ENCODE measurements around the gene TMPRSS2. TPM values are rescaled to one million over a fixed set of nuclear protein-coding genes. Genes with fewer than 3 reads are reported as not detected.

TMPRSS2 gene
- total and polyA plus RNA-seq, 2 donors (not counting 1 experiment from before 2014, with no cell fraction given), result not detected

DNA sequence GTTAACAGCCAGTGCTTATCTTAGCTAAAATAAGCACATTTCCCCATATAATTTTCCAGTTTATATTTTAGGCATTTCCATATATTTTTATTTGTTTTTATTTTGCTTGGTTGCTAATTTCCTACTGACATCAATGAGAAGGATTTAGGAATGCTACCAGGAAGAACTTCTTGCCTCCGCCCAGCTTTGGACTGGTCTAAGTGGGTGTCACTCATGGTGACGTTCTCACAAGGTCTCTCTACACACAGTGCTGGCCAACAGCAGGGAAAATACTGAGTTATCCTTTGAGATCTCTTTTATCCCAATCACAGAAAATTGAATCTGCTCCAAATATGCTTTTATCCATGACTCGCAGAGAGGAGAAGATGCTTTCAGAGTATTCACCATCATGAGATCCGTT is 68.7 kb downstream of the TMPRSS2 start:
- H3K4me1 ChIP-seq (ENCODE audit: control insufficient read depth in 2 of 2, insufficient read depth in 2 of 2, low read length in 2 of 2), result no peaks in the 10 kb centered on the region
- ATAC-seq (ENCODE audit: low read depth) (no peak), DNase-seq (no peak)
- Mint-ChIP-seq H3K27me3 (no peaks in the 10 kb centered on the region), H3K4me1 (no peaks in the 10 kb centered on the region), H3K9me3 (ENCODE audit: insufficient read depth) (peaks cover 4% of the 10 kb centered on the region), H3K4me3 (no peak overlapping the region), H3K27ac (no peak overlapping the region)
- no peaks in the 10 kb centered on the region for H3K79me2 ChIP-seq (ENCODE audit: control insufficient read depth, insufficient read depth, low read length)
- H3K4me2 ChIP-seq (replicated peaks; ENCODE audit: low read depth, low read length, poor library complexity, severe bottlenecking), result no peak overlapping the region
- H3K36me3 ChIP-seq (replicated peaks in 1 of 2; ENCODE audit: control extremely low read depth in 1 of 2, control insufficient read depth in 1 of 2, extremely low read depth in 1 of 2, insufficient read depth in 2 of 2, low read length in 1 of 2), result peaks cover 1 to 97% of the 10 kb centered on the region in 2 experiments
- intact Hi-C loops (cut with micrococcal nuclease), result no loop called here
- H3K9ac ChIP-seq (ENCODE audit: low read length), result no peak overlapping the region
- no peak overlapping the region for H3K27ac ChIP-seq (ENCODE audit: low read length in 2 of 2)
- 95% methylated on average over 3 of the region's 4 CpGs for WGBS (ENCODE audit: insufficient coverage)
- CTCF ChIA-PET, result interaction anchor here (1.5 kb wide), 1 partner anchor 156 kb away, joined by 4 read pairs; no protein-coding TSS in a partner anchor
- H4K20me1 ChIP-seq (ENCODE audit: control insufficient read depth, insufficient read depth, low read length, poor library complexity, severe bottlenecking), result no peaks in the 10 kb centered on the region
- H3K27me3 ChIP-seq (replicated peaks in 1 of 4; ENCODE audit: control extremely low read depth in 1 of 4, control insufficient read depth in 3 of 4, insufficient read depth in 4 of 4, low read length in 3 of 4), result no peaks in the 10 kb centered on the region
- POLR2A ChIA-PET, result no interaction called here
- H3K9me3 ChIP-seq (ENCODE audit: control extremely low read depth in 1 of 3, control insufficient read depth in 2 of 3, insufficient read depth in 1 of 3, low read length in 2 of 3), result peaks cover 0 to 3% (median 2%) of the 10 kb centered on the region in 3 donors
- no peak overlapping the region for H2AFZ ChIP-seq (ENCODE audit: insufficient read depth, low read depth, low read length, poor library complexity, severe bottlenecking)
- H3K4me3 ChIP-seq (ENCODE audit: control extremely low read depth in 1 of 5, extremely low read depth in 1 of 5, insufficient read depth in 1 of 5, low read depth in 2 of 5, low read length in 4 of 5), result no peak overlapping the region
- TF ChIP-seq EZH2 (IDR thresholded peaks at IDR 0.05; ENCODE audit: borderline replicate concordance, insufficient read depth, low read depth, low read length, poor library complexity, severe bottlenecking), result no peak
- no peak for TF ChIP-seq CTCF (IDR thresholded peaks at IDR 0.05)

GRCh38 chr21:41438425-41439113 is 69.4 kb downstream of the TMPRSS2 start:
- ChIA-PET CTCF (interaction anchor here (1.5 kb wide), 2 partner anchors 155 kb away, joined by 4 read pairs; no protein-coding TSS in a partner anchor), POLR2A (no interaction called here)
- Mint-ChIP-seq H3K4me3 (no peak overlapping the region), H3K4me1 (no peaks in the 10 kb centered on the region), H3K27me3 (no peaks in the 10 kb centered on the region), H3K9me3 (ENCODE audit: insufficient read depth) (peaks cover 4% of the 10 kb centered on the region), H3K27ac (no peak overlapping the region)
- H3K9me3 ChIP-seq (ENCODE audit: control extremely low read depth in 1 of 3, control insufficient read depth in 2 of 3, insufficient read depth in 1 of 3, low read length in 2 of 3), result peaks cover 2 to 7% (median 3%) of the 10 kb centered on the region in 3 donors
- no peak for DNase-seq
- no peak overlapping the region for H2AFZ ChIP-seq (ENCODE audit: insufficient read depth, low read depth, low read length, poor library complexity, severe bottlenecking)
- H3K36me3 ChIP-seq (replicated peaks in 1 of 2; ENCODE audit: control extremely low read depth in 1 of 2, control insufficient read depth in 1 of 2, extremely low read depth in 1 of 2, insufficient read depth in 2 of 2, low read length in 1 of 2), result peaks cover 1 to 99% of the 10 kb centered on the region in 2 experiments
- ATAC-seq (ENCODE audit: low read depth), result no peak
- TF ChIP-seq CTCF (IDR thresholded peaks at IDR 0.05) (no peak), EZH2 (IDR thresholded peaks at IDR 0.05; ENCODE audit: borderline replicate concordance, insufficient read depth, low read depth, low read length, poor library complexity, severe bottlenecking) (no peak)
- H3K9ac ChIP-seq (ENCODE audit: low read length), result no peak overlapping the region
- intact Hi-C loops (cut with micrococcal nuclease), result no loop called here
- no peaks in the 10 kb centered on the region for H4K20me1 ChIP-seq (ENCODE audit: control insufficient read depth, insufficient read depth, low read length, poor library complexity, severe bottlenecking)
- no peaks in the 10 kb centered on the region for H3K27me3 ChIP-seq (replicated peaks in 1 of 4; ENCODE audit: control extremely low read depth in 1 of 4, control insufficient read depth in 3 of 4, insufficient read depth in 4 of 4, low read length in 3 of 4)
- no peak overlapping the region for H3K27ac ChIP-seq (ENCODE audit: low read length in 2 of 2)
- H3K4me1 ChIP-seq (ENCODE audit: control insufficient read depth in 2 of 2, insufficient read depth in 2 of 2, low read length in 2 of 2), result no peaks in the 10 kb centered on the region
- H3K79me2 ChIP-seq (ENCODE audit: control insufficient read depth, insufficient read depth, low read length), result no peaks in the 10 kb centered on the region
- H3K4me2 ChIP-seq (replicated peaks; ENCODE audit: low read depth, low read length, poor library complexity, severe bottlenecking), result no peak overlapping the region
- H3K4me3 ChIP-seq (ENCODE audit: control extremely low read depth in 1 of 5, extremely low read depth in 1 of 5, insufficient read depth in 1 of 5, low read depth in 2 of 5, low read length in 4 of 5), result no peak overlapping the region
- WGBS (ENCODE audit: insufficient coverage), result 93% methylated on average over 9 of the region's 13 CpGs

Data from B cell (primary cell).